RWPE2 (cell line): ENCODE data around the gene ZNF488.
A peak's percentile ranks its signal among the peaks of the same experiment; 100 is the strongest.

Source experiments
- ATAC-seq: fragments of 200-7000 bp; cut with Tn5 transposase; 3 replicates; pipeline ENCODE4 v1.9.1; 2021; ENCODE audit warnings: low read depth
- DNase-seq: peaks from one replicate; pipeline ENCODE4 v3.0.0-alpha.2; 2020; ENCODE audit warnings: low spot score
- H3K27ac ChIP-seq: fragments of 450-650 bp; 2 replicates; pipeline ENCODE4 v1.5.1; 2017; ENCODE audit warnings: mild to moderate bottlenecking; ENCODE audit not compliant: poor library complexity, severe bottlenecking
- H3K27me3 ChIP-seq: fragments of 250-450 bp; sonication (Bioruptor Pico); 2 replicates; pipeline ENCODE4 v1.5.1; 2021; ENCODE audit warnings: mild to moderate bottlenecking, moderate library complexity; ENCODE audit not compliant: insufficient read depth, poor library complexity, severe bottlenecking
- H3K36me3 ChIP-seq: fragments of 250-450 bp; sonication (Bioruptor Pico); 2 replicates; pipeline ENCODE4 v1.5.1; 2020; ENCODE audit warnings: low read depth, mild to moderate bottlenecking, moderate library complexity
- H3K4me1 ChIP-seq: fragments of 250-450 bp; sonication (Bioruptor Pico); 2 replicates; pipeline ENCODE4 v1.5.1; 2021; ENCODE audit warnings: mild to moderate bottlenecking, moderate library complexity; ENCODE audit not compliant: insufficient read depth, poor library complexity, severe bottlenecking
- H3K4me3 ChIP-seq: fragments of 250-450 bp; sonication (Bioruptor Pico); 2 replicates; pipeline ENCODE4 v1.5.1; 2021; ENCODE audit warnings: mild to moderate bottlenecking, moderate library complexity; ENCODE audit not compliant: severe bottlenecking
- H3K9me3 ChIP-seq: fragments of 250-450 bp; sonication (Bioruptor Pico); 2 replicates; pipeline ENCODE4 v1.5.1; 2021; ENCODE audit warnings: mild to moderate bottlenecking, moderate library complexity; ENCODE audit not compliant: severe bottlenecking
- TF ChIP-seq, protein P1 (sequence below): fragments of 450-650 bp; IDR thresholded peaks from one replicate; pipeline ENCODE4 v1.5.1; 2017; ENCODE audit warnings: mild to moderate bottlenecking, moderate library complexity; ENCODE audit not compliant: poor library complexity, severe bottlenecking

Gene ZNF488

DNA sequence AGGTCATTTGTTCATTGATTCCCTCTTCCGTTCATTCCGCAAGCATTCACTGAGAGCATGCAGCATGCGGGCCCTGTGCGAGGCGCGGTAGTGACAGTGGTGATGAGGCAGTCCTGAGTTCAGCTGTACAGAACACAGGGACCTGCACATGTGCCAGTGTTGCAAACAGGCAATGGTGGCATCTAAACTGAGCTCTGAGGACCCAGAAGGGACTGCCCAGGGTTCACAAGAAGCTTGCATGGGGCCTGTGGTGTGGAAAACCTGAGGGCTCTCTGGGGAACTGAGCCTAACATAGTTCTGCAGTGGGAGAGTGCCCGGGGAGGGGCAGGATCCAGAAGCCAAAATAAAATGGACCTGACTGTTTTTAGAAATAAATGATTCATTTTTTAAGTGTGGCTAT is 13.2 kb downstream of the ZNF488 start:
- peak; percentile 16 for DNase-seq

DNA sequence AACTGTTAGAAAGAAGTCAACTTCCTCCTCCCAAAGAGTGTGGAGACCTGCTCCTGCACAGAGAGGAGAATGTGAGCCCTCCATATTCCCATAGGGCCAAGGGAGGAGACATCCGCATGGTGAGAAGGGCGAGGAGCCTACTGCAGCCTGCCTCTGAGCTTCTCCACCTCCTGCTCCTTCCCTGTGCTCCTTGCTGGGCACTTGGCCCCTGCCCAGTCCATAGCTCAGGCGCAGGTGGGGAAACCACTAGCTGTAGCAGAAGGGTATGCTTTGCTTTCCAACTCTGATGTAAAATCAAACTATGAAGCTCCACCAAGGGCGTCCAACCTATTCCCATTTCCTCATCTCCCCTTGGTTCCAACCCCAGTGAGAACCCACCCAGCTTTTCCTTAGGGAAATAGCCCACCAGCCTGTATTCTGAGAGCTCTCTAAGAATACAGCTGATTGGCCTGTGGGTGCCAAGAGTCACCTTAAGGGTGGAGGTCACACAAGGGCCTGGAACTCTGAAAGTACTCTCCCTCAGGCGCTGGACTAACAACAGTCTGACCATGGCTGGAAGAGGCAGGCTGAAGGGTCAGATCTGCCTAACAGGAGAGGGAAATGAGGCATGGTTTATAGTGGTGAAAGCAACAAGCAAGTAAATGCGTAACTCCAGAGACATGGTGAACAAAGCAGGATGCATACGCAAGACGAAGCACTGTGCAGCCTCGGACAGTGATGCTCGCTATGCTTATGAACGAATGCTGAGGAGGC is 13.9 kb downstream of the ZNF488 start:
- TF ChIP-seq, protein P1, sequence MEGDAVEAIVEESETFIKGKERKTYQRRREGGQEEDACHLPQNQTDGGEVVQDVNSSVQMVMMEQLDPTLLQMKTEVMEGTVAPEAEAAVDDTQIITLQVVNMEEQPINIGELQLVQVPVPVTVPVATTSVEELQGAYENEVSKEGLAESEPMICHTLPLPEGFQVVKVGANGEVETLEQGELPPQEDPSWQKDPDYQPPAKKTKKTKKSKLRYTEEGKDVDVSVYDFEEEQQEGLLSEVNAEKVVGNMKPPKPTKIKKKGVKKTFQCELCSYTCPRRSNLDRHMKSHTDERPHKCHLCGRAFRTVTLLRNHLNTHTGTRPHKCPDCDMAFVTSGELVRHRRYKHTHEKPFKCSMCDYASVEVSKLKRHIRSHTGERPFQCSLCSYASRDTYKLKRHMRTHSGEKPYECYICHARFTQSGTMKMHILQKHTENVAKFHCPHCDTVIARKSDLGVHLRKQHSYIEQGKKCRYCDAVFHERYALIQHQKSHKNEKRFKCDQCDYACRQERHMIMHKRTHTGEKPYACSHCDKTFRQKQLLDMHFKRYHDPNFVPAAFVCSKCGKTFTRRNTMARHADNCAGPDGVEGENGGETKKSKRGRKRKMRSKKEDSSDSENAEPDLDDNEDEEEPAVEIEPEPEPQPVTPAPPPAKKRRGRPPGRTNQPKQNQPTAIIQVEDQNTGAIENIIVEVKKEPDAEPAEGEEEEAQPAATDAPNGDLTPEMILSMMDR = no peak
- peak; percentile 21 for DNase-seq
- Histone ChIP-seq H3K27me3 (no peaks in the 10 kb centered on the region), H3K4me3 (no peak overlapping the region), H3K4me1 (no peaks in the 10 kb centered on the region), H3K27ac (no peak overlapping the region), H3K9me3 (no peaks in the 10 kb centered on the region), H3K36me3 (no peaks in the 10 kb centered on the region)
- ATAC-seq = no peak

More for the DNA sequence above, 13.2 kb downstream of the ZNF488 start:
- no peaks in the 10 kb centered on the region for H3K36me3 ChIP-seq
- H3K4me1 ChIP-seq = no peaks in the 10 kb centered on the region
- no peaks in the 10 kb centered on the region for H3K27me3 ChIP-seq
- no peak for ATAC-seq
- no peaks in the 10 kb centered on the region for H3K9me3 ChIP-seq
- TF ChIP-seq, protein P1 = no peak
- no peak overlapping the region for H3K4me3 ChIP-seq
- H3K27ac ChIP-seq = no peak overlapping the region

DNA sequence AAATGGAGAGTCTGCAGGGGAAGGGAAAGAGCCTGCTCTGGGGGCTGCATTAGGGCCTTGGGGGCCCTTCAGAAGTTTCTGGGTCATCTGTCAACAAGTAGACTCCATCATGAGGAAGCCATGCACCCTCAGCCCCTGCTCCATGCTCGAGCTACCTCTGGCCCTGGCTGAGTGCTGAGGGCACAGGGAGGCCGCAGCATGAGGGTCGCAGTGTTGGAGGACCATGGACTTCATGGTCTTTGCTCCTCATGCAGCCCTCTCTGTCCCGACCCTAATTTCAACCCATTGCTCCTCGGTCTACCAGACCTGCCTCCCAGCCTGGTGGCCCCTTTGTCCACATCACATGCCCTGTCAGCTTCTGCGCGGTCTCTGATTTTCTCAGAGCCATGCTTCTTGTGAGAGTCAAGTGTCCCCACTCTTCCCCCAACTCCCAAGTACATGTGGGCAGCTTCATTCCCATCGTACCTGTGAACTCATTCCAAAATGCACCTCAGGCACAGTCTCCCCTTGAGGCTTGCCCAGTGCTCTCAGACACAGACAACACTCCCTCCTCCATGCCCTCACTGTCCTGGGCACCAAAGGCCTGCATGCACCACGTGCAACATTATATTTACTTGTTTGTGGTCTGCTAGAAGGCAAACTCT is 14.7 kb downstream of the ZNF488 start:
- H3K4me3 ChIP-seq = no peak overlapping the region
- no peaks in the 10 kb centered on the region for H3K4me1 ChIP-seq
- TF ChIP-seq, protein P1 = no peak
- DNase-seq (peak; percentile 27), ATAC-seq (no peak)
- H3K36me3 ChIP-seq = no peaks in the 10 kb centered on the region
- no peaks in the 10 kb centered on the region for H3K27me3 ChIP-seq
- no peaks in the 10 kb centered on the region for H3K9me3 ChIP-seq
- no peak overlapping the region for H3K27ac ChIP-seq

DNA sequence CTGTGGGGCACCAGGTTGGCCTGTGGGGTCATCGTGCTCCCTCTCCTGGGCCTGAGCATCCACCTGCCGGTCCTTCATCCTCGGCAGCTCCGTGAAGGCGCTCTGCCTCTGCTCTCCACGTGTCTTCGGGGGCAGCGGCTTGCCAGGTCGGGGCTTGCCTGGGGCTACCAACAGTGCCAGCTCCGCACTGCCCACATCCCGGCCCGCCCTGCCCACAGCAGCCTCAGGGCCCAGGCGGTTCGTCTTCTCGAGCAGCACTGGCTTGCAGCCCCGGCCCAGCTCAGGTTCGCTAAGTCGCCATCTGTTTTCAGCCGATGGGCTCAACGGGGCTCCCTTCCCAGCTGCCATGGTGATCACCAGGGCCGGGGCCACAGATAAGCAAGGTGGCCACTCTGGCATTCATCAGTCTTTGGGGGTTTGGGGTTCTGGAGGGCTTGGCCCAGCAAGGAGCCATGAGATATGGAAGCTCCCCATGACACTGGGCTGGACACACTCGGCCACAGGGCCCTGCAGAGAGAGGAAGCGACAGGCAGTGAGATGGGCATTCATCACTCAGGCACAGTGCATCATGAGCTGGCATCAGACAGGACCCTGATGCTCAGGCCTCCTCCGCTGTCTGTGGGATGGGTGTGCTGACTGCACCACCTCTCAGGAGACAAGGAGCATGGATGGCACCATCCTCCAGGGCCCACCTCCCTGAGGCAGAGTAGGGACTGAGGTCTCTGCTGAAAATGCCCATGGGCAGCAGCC is 15.5 kb downstream of the ZNF488 start:
- no peak for ATAC-seq
- TF ChIP-seq, protein P1 = no peak
- Histone ChIP-seq H3K4me1 (no peaks in the 10 kb centered on the region), H3K36me3 (no peaks in the 10 kb centered on the region), H3K4me3 (no peak overlapping the region), H3K27me3 (no peaks in the 10 kb centered on the region), H3K27ac (no peak overlapping the region), H3K9me3 (no peaks in the 10 kb centered on the region)
- peak; percentile 68 for DNase-seq
